HK-2 (cell line): ENCODE data around the gene OARD1.
A peak's percentile ranks its signal among the peaks of the same experiment; 100 is the strongest.

Source experiments
- DNase-seq: peaks from one replicate; pipeline ENCODE4 v3.0.0-alpha.2; 2018; ENCODE audit not compliant: unreplicated experiment

The OARD1 gene

DNA sequence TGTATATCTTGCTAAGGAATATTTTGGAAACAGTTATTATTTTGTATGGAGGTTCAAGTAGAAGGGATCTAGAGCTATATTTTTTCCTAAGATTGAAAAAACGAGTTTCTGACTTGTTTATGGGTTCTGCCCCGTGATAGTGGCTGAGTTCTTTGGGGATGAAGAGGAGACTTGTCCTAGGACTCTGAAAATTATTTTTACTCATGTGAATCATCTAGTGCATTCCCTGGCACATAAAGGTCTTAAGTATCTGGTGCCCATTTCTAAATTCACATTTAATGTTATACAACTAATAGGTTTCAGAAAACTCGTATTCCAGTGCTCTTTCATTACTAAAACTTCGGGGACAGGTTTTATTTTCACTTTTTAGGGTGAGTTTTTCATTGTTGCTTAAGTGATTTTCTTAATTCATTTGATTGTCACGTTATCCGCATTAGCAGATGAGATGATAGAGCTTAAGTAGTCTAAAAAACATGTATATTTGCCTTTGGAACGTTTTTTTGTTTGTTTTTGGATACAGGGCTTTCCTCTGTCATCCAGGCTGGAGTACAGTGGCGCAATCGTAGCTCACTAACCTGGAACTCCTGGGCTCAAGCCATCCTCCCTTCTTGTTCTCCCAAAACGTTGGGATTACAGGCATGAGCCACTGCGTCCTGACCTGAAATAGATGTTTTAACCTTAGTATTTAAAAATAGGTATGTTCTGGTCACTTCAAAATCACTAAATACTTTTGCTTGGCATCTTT, 2.7 kb upstream of the OARD1 start:
- no peak for DNase-seq

DNA sequence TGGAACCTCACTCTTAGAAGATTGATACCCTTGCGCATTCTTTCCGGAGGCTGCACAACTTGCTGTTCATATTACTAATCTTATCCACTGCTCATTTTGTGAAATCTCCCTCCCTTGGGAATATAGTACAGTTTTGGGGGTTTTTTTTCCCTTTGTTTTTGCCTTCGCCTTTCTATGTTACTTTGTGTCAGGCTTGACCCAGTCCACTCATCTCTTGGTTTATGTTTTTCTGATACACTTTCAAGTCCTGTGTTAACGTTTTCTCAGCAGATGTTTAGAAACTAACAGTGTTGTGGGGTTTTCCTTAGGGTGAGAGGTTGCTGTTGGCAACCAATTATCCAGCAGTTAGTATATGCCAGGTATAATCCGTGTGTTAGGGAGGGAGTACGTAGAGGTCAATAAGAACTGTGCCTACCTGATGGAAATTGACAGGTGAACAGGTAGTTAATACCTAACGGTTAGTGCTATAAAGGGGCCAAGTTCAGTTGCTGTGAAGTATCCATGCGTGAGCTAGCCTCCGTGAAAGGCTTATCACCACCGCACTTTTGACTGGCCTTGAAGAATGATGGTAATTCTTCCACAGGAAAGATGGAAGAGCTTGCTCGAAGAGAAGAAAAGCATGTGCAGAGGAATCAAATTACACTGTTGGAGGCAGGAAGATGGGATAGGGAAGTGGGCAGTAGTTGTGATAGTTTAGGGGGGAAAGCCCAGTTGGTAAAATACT, 2.0 kb upstream of the OARD1 start:
- no peak for DNase-seq

DNA sequence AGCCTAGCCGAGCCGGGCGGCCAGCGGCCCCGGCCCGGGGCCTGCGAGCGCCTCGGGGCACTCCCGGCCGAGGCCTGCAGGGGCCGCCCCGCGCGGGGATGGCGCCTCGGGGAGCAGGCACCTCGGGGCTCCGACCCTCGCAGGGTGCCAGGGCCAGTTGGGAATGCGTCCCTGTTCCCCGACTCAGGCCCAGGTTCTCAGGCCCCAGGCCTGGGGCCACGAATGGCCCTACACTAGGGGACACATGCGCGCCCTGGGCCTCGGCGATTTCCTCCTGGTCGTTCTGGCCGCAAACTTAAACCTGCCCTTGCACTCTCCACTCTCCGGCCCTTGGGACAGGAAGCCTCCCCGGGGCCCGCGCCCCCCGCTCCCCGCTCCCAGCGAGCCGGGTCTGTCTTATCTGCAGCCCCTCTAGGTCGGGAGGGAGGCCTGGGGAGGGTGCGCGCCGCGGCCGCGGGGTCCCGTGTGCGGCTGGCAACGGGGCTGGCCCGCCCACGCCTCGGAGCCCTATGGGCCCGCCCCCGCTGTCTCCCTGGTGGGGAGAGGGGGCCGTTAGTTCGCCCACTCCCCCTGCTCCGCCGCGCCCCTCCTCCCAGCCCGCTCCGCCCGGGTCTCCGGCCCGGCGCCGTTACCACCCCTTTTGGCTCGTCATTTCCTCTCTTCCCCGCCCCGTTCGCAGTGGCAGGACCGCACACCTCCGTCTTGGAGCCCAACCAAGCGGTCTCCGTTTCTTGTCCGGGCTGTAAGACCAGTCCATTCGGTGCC, 1.2 kb upstream of the OARD1 start:
- peak; percentile 79 for DNase-seq

DNA sequence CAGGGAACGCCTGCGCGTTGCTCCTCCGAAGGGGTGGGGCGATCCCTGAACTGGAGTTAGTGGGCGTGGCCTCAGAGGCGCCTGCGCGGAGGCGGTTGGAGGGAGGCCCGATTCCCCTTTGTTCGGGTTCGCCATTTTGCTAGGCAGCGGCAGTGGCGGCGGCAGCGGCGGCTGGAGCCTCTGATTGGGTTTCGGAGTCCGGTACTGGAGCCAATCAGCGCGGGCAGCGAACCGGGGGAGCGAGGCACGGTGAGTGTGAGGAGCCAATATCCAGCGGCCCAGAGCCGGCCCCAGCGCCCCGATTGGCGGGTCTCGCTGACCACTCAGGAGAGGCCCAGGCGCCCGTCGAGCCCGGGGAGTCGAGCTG, 663 bp upstream of the OARD1 start, which contains the start of gene NFYA:
TSS of gene NFYA (plus strand) at position 139 of the 367 bp plus-strand sequence. CDS start 6,116 bp downstream, outside the sequence.
- DNase-seq: no peak

DNA sequence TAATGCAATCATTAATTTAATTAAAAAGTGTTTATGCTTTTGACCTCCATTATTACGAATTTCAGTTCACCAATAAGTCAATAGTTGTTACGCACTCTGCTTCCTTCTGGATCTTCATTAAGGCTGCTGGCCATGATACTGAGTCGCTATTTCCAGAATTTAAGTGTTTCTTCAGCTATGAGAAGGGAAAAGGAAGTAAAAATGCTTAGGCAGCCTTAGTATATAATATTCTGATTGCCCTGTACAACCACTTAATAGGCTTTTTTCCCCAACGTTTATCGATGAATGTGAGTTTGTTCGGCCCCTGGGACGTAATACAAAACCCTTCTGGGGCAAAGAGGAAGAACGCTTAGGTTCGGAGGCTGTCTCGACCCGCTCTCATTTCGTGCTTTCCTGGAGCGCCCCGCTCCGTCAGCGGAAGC, 644 bp downstream of the OARD1 start:
- no peak for DNase-seq

DNA sequence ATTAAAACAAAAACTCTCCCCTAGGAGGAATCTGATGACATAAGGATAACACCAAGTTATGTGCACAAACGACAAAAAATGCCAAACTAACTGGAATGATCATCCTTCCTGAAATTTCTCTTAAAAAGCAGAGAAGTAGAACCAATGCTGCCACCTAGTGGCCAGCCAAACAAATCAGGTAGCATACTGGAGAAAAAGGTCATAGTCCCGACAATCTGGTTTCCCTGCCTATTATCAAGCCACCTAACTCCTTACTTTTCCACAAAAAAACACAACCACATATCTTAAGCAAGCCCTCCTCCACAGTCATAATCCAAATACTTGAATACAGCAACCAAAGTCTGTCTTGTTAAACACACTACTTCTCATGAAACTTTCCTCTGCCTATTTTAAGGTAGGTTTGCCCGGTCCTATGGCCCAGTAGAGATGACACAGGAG, 5.3 kb downstream of the OARD1 start:
- DNase-seq: peak; percentile 64

DNA sequence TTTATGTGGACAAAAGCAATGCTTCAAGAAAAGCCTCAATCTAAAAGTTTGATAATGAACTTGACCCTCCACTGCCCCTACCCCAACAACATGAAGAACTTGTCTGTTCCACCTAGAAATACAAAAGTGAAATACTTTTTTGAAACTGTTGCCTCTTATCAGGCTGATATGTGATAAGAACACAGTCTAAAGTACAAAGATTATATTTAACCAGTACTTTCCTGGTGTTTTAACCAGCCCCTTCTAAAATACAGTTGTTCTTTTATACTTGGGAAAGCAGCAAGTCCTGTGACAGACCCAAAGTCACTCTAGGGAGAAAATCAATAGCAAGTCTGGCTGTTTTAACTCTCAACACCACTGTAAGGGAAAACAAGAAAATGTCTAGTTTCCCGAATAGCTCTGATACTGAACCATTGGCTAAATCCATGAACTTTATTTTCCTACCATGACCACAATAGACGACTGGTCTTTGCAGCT, 6.6 kb downstream of the OARD1 start:
- DNase-seq: no peak

DNA sequence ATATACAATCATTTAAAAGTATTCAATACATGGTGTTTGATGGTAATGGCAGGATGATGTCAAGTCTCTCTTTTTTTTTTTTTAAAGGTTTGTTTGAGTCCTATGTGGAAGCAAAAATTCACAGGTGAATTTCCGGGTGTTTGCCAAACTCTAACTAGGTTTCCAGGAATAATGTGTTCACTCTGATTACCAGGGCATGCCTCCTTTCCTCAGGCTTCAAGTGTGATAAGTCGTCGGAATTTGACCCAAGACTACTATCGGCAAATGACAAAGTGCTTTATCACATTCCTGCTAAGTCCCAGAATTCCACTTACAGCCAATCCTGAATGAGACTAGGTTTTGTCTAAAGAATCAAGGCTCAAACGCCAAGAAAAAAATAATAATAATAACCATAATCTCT, 7.3 kb downstream of the OARD1 start:
- DNase-seq: no peak

DNA sequence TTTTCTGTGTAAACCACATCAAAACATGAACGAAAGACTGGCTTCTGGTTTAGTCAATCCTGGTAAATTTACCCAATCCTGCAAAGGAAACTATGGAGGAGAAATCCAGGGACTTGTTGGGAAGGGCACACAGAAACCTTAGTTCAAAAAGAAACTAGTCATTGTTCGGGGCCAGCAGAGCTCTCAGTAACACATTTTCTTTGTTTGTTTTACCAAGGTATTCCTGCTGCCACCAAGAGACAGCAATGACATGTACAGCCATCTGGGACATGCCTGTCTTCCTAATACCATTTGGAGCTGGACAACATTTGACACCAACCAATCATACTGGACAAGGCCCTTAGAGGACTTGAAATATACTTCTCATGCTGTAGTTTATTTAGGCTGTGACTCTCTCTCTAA, 8.3 kb downstream of the OARD1 start:
- no peak for DNase-seq

DNA sequence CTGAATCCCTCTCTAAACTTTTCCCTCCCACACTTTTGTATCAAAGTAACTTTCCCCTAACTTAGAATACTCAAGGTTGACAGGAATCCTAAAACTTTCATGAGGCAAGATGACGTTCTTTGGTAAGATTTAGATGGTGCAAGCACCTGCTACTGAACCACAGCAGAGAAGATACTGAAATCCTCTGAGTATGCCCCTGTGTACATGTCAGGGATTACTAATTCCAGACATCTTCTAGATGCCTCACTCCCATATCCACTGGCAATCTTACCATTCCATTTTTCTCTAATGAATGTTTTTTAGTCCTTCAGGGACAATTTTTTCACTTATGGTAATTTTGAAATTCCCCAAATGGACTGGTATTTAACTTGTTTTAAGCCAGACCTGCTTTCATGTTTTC, 10.1 kb downstream of the OARD1 start:
- no peak for DNase-seq

DNA sequence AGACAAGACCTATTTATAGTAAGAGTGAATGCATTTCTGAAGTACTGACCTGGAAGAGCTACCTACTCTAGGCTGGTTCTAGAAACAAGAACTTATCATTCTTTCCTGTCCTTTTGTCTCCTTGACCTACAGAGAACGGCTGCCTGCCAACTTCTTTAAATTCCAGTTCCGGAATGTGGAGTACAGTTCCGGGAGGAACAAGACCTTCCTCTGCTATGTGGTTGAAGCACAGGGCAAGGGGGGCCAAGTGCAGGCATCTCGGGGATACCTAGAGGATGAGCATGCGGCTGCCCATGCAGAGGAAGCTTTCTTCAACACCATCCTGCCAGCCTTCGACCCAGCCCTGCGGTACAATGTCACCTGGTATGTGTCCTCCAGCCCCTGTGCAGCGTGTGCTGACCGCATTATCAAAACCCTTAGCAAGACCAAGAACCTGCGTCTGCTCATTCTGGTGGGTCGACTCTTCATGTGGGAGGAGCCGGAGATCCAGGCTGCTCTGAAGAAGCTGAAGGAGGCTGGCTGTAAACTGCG, 10.9 kb downstream of the OARD1 start:
- DNase-seq: no peak

DNA sequence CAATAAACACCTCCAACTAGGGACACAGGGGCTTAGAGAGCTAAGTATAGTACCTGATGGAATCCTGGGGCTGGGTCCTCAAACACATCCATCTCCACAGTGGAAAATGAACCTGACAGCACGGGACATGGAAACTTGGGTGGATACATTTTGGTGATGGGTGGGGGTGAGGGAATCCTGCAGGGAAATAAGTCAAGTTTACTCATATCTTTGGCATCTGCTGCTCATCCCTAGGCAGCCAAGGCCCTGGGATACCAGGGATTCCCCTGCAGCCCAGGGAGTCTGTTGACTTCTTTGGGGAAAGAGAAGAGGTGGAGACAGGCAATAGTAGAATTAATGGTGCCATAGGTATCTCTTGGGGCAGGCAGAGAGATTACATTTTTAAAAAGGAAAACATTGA, 12.6 kb downstream of the OARD1 start:
- DNase-seq: no peak

DNA sequence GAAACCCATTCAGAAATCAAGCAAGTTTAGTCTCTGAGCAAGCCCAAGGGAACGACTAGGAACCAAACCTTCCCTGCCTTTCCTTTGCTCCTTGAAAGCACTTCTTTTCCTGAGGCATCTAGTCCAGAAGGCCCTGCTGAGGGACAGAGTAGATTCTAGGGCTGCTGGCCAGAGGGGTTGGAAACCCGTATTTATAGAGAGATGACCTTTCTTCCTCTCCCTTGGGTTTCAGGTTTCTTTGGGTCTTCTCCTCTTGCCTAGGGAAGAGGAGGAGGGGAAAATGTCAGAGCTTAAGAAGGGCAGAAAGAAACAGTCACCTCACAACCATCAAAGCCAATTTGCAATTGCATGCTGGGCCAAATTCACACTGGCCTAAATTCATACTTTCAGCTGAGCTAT, 13.4 kb downstream of the OARD1 start:
- no peak for DNase-seq

DNA sequence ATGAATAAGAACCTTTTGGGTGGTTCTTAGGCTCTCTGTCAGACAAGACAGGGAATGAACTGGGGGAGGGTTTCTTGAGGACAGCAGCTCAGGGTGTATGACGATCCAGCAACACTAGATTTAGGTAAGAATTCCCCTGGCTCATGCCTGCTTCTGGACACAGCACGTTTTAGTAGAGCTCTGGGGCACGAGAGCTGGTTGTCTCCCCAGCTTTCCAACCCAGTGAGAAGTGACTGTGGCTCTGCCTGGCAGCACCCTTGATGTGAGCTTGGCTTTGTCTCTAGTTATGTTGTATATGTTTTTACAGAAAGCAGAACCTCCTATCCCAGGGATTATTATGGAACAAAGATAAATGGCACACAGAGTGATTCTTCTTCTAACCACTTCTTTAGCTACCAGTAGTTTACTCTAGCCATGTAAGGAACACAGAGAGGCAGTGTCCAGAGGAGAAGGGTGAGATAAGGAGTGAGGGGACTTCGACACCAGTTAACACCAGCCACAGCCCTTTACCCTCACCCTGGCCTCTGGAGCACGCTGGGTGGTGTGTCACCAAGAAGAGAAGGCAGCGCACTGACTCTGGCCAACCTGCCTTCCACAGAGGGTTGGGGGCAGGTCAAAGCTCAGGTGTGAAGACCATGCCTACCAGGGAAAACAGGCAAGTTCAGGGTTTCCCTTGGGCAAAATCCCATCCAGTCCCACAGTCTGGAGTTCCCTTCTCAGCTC, 15.2 kb downstream of the OARD1 start:
- no peak for DNase-seq

DNA sequence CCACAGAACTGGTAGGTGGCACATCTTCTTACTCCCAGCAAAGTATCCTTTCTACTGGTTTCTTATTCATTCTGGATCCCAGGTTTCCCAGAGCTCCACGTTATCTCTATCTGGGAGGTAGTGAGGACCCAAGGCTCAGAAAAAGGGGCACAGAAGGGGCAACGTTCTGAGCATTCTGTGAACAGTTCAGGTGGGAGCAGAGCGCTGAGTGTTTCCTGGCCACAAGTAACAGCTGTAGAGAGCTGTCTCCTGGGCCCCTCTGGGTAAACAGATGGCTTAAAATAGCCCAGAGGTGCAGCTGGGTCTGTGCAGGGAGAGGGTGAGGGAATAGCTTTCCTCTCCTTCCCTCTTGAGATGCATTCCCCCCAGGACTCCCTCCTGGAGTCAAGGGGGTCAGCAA, 17.0 kb downstream of the OARD1 start:
- DNase-seq: no peak

DNA sequence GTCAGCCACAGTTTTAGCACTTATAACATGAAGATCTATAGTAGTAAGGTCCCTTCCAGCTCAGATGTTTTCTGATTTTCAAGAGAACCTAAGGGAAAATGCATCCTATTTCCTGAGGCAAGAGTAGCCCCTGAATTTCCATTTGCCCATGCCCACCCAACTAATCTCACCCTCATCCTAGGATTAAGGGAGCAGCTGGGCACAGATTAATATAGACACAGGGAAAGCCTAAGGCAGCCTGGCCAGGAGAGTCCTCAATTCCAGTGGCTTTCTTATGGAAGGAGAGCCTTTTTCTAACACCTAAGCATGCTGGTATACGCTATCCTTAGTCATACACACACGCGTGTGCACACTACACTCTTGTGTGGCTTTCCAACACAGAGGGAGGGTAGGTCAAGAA, 17.6 kb downstream of the OARD1 start:
- DNase-seq: no peak

DNA sequence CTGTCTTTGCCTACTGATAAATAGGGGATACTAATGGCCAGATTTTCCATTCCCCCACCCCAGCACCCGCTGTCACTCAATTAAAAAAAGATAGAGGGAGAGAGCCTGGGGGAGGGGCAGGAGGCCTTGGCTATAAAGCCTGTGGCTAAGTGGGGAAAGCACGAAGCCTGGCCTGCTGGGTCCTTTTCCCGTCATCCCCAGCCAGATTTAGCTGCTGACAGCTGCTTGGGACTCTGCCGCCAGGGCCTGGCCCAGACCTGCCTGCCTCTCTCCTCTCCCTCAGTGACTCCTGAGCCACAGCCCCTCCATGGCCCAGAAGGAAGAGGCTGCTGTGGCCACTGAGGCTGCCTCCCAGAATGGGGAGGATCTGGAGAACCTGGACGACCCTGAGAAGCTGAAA, 19.1 kb downstream of the OARD1 start, which contains the start of gene APOBEC2:
TSS of gene APOBEC2 (plus strand) at position 162 of the 400 bp plus-strand sequence. CDS start at position 308, 146 bp downstream.
- DNase-seq: no peak

DNA sequence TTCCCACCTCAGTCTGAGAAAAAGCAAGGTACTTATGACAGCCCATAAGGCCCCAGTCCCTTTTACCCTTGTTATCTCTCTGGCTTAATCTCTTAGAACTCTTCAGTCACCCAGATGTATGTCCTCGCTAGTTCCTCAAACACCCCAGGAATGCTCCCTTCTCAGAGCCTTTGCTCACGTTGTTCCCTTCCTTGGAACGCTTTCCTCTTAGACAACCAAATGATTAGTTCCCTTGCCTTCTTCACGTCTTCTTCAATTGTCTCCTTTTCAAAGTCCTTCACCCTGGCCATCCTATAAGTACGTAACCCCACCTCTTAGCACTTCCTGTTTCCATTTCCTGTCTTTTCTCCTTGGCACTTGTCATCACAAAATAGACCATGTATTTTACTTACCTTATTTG, 20.3 kb downstream of the OARD1 start:
- DNase-seq: no peak

DNA sequence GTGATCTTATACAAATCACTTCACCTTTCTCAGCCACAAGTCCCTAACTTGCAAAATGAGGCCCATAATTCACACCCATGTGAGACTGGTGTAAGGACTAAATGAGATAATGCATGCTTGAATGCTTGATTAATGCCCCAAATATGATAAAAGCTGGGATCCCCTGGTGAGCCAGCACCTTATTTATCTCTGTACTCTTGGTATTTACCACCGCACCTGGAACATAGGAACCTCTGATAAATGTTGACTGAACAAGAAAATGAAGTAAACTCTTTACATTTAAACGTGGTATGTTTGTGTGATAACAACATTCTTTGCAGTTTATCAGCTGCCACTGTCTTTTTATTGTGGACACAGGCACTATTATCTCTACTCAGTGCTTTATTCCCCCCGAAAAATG, 21.6 kb downstream of the OARD1 start:
- DNase-seq: no peak

DNA sequence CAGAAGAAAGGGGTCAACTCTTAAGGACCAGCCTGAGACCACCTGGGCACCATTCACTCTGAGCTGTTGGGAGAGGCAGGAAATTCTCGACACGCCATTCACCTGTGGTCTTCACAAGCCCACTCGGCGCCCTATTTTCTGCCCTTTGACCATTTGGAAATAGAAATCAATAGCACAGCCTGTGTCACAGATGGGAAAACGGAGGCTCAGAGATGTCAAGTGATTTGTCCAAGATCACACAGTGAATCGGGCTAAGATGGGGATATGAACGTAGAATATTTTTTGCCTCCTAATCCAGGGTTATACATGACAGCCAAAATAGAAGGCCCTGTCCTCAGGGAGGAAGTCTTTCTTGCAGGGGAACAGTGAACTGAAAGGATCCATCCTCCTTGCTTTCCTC, 22.2 kb downstream of the OARD1 start:
- DNase-seq: no peak

DNA sequence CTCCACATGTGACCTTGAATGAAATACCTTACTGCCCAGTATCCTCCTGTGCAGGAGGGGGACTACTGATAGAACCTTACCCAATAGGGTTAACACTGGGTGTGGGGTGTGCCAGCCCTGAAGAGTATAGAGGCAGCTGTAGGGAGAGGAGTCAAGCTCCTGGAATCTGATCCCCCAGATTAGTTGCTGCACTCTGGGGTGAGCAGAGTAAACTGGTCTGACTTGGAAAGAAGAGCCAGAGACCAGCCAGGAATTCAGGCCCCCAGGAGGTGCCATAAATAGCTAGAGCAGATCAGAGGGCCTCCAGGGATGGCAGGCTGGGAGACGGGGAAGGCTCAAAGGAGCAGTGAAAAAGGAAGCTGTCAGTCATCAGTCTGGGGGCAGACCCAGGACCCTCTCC, 22.6 kb downstream of the OARD1 start:
- DNase-seq: no peak
